Measurements from ENCODE around the gene SMTNL1.

The SMTNL1 gene

GRCh38 chr11:57586711-57587245 lies 49.4 kb downstream of the SMTNL1 start:
- no peak for DNase-seq (ENCODE audit: low read depth in 2 of 3, low spot score in 1 of 3)

DNA sequence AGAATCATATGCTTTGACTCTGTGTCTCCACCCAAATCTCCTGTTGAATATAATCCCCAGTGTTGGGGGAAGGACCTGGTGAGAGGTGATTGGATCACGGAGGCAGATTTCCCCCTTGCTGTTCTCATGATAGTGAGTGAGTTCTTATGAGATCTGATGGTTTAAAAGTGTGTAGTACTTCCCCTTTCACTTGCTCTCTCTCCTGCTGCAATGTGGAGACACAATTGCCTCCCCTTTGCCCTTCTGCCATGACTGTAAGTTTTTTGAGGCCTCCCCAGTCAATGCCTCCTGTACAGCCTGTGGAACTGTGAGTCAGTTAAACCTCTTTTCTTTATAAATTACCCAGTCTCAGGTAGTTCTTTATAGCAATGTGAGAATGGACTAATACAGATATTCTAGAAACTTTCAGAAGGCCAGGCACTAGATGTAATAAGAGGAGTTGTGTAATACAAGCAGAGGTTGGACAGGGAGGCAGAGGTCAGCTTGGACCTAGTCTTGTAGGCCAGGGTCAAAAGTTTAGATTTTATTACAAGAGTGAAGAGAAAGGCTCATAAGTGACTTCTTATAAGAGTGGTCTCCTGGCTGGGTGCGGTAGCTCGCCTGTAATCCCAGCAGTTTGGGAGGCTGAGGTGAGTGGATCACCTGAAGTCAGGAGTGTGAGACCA lies 50.8 kb downstream of the SMTNL1 start:
- no peak for DNase-seq (ENCODE audit: low read depth in 2 of 3, low spot score in 1 of 3)

- no peak for DNase-seq (ENCODE audit: low read depth in 2 of 3, low spot score in 1 of 3)
Measured at GRCh38 chr11:57596266-57596885, 59.0 kb downstream of the SMTNL1 start.

DNA sequence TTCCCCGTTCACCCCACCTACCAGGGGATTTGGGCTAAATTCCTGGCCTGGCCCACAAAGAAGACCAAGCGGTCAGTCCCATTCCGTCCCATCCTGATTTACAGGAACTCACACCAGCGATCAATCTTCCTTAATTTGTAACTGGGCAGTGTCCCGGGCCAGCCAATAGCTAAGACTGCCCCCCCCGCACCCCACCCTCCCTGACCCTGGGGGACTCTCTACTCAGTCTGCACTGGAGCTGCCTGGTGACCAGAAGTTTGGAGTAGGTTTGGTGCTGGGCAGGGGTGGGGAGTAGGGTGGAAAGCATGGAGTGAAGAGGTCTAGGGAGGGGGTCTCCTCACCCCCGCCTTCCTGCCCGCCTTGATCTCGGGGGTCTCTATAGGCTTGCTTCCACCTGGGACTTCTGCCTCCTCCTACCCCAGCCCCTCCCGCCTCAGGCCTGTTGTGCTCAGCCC lies 60.1 kb downstream of the SMTNL1 start, which contains the start of gene SERPING1:
SERPING1 (plus strand) TSS at position 225 of the 455 bp plus-strand sequence. CDS start 586 bp downstream, outside the sequence.
- DNase-seq (ENCODE audit: low read depth in 2 of 3, low spot score in 1 of 3) = no peak

DNA sequence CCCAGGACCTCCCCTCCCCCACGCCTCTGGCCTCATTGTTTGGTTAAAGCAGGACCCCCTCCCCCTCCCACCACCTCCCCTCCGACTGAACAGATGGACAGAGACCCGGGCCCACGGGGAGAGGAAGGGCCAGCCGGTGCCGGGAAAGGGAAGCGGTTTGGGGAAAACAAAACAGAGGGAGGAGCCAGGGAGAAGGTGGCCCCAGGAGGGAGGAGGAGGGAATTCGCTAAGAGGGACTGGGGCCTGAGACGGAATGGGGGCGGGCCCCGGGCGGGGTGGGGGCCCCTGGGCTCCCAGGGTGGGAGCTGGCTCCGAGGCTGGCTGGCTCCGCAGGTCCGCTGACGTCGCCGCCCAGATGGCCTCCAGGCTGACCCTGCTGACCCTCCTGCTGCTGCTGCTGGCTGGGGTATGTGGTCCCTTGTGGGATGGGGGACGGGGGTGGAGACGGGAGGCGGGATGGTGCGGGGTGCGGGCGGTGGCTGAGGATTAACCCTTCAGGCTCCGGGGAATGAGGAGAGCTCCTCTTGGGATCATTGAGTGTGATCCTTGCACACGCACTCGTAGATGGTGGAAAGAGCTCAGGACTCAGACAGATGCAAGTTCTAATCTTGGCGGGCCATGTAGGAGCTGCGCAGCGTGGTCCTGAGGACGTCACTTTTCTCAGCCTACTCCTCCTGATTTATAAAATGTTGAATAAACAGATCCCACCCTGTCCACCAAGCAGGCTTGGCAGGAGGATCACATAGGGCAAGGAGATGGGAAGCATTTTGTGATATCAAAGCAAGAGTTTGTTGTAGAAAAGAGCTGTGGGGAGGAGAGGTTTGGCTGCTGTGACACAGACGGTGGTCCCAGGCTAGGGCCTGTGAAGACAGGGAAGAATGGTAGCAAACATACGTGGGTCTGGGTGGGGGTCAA lies 60.8 kb downstream of the SMTNL1 start:
- no peak for DNase-seq (ENCODE audit: low read depth in 2 of 3, low spot score in 1 of 3)

- DNase-seq (ENCODE audit: low read depth in 2 of 3, low spot score in 1 of 3) = no peak
Measured at GRCh38 chr11:57598831-57599155, 61.4 kb downstream of the SMTNL1 start.

DNA sequence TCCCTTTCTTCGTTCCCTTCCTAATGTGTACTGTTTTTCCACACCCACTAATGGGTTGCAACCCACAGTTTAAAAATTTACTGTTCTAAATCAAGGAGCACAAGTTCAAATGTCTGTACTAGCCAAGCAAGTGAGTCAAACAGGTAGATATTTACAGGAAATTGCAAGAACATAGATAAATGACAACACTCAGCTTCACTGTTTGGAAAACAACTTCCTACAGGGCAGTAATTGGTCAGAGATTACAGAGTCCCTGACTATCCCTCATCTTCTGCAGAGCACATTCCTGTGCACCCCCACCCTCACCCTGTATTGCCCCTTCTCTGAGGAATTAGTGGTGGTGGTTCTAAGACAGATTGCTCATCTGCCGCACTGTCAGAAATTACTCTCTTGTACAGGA lies 62.0 kb downstream of the SMTNL1 start:
- DNase-seq (ENCODE audit: low read depth in 2 of 3, low spot score in 1 of 3) = no peak

Measured in stimulated activated CD4-positive, alpha-beta T cell treated with anti-CD3 and anti-CD28 coated beads, Interleukin-12 subunit alpha, Interleukin-12 subunit beta, amount 100 ng/mL, for 48 hours (primary cell).